Lung (tissue), 12 donors: ENCODE data around the gene ACACA. TPM values are rescaled to one million over a fixed set of nuclear protein-coding genes. Genes with fewer than 3 reads are reported as not detected.

Experiments used
- ATAC-seq: fragments of 200-7000 bp; cut with Tn5 transposase; one replicate; pipeline ENCODE4 v1.9.1; 2020; ENCODE audit warnings: moderate number of reproducible peaks; ENCODE audit not compliant: insufficient read depth, low FRiP score
- DNase-seq, 3 donors: peaks; one replicate each; pipeline ENCODE4 v3.0.0-alpha.2; 2013 to 2017
- H3K27ac ChIP-seq, 2 donors: one replicate each; pipeline ENCODE4 v1.5.1; 2013; ENCODE audit warnings: mild to moderate bottlenecking in 2 of 2, moderate library complexity in 2 of 2, control low read depth in 1 of 2, inconsistent platforms in 1 of 2, low read depth in 1 of 2, low read length in 1 of 2
- H3K27me3 ChIP-seq, 3 donors: one replicate each; pipeline ENCODE4 v1.5.1; 2013; ENCODE audit warnings: low read length in 2 of 3; ENCODE audit not compliant: control insufficient read depth in 3 of 3, insufficient read depth in 3 of 3
- H3K36me3 ChIP-seq, 4 donors: one replicate each; pipeline ENCODE4 v1.5.1; 2013; ENCODE audit warnings: low read length in 4 of 4, mild to moderate bottlenecking in 1 of 4, moderate library complexity in 1 of 4; ENCODE audit not compliant: control insufficient read depth in 4 of 4, insufficient read depth in 4 of 4
- H3K4me1 ChIP-seq, 5 donors: one replicate each; pipeline ENCODE4 v1.5.1; 2013; ENCODE audit warnings: low read length in 5 of 5, mild to moderate bottlenecking in 2 of 5, moderate library complexity in 1 of 5; ENCODE audit not compliant: control insufficient read depth in 5 of 5, insufficient read depth in 5 of 5
- H3K4me3 ChIP-seq: one replicate; pipeline ENCODE4 v1.5.1; 2013; ENCODE audit warnings: mild to moderate bottlenecking, control low read depth, moderate library complexity
- H3K9ac ChIP-seq, 2 donors: one replicate each; pipeline ENCODE4 v1.5.1; 2013; ENCODE audit warnings: low read length in 2 of 2, control low read depth in 1 of 2; ENCODE audit not compliant: insufficient read depth in 1 of 2
- H3K9me3 ChIP-seq, 4 donors: one replicate each; pipeline ENCODE4 v1.5.1; 2013; ENCODE audit warnings: low read length in 3 of 4, mild to moderate bottlenecking in 1 of 4, moderate library complexity in 1 of 4; ENCODE audit not compliant: control insufficient read depth in 4 of 4, insufficient read depth in 3 of 4
- CTCF ChIP-seq: IDR thresholded peaks from 2 replicates; pipeline ENCODE4 v1.5.1; 2012; ENCODE audit warnings: mild to moderate bottlenecking; ENCODE audit errors: control extremely low read depth, extremely low read depth
- WGBS, 2 donors: extraction: QIAGEN DNeasy Blood & Tissue Kit; methylation state at CpG; one replicate each; pipeline ENCODE4 v1.1.7; 2013; 5-methylcytosine and 5-hydroxymethylcytosine counted together
- polyA plus RNA-seq, 2 donors: library from polyadenylated mRNA; stranded (reverse); fragments of 200-250 nt; gene quantifications; one replicate each; pipeline ENCODE4 v1.2.1, GENCODE V29; 2013
- total RNA-seq, 2 donors: library from RNA; depleted of rRNA in 1 of 2; stranded (reverse); fragments of >200 nt in 1 of 2; gene quantifications; one replicate each; pipeline ENCODE4 v1.2.1, GENCODE V29; 2014 to 2021
- donor health status: control.
- donor health status: control.
- donor health status: Bipolar disorder and iron deficiency.
- donor health status: healthy.
- donor health status: DM: yes; HTN: yes; CAD: no.

Gene ACACA
- total and polyA plus RNA-seq, 4 donors: 26.0 to 111 (median 55.6) TPM

- H3K9me3 ChIP-seq: no peaks in the 10 kb centered on the region
- no peak overlapping the region for H3K9ac ChIP-seq
- ATAC-seq (no peak), DNase-seq (no peak)
- 98% methylated on average over 2 of the region's 2 CpGs for WGBS, 2 donors
- no peak for TF ChIP-seq CTCF
- H3K27ac ChIP-seq: no peak overlapping the region
- no peaks in the 10 kb centered on the region for H3K27me3 ChIP-seq
- H3K4me3 ChIP-seq: no peak overlapping the region
- peaks cover 13 to 52% (median 23%) of the 10 kb centered on the region in 4 donors for H3K36me3 ChIP-seq
- no peaks in the 10 kb centered on the region for H3K4me1 ChIP-seq
Measured at GRCh38 chr17:37246085-37246484, 160.6 kb downstream of the ACACA start.

GRCh38 chr17:37240381-37240780 is 166.3 kb downstream of the ACACA start:
- Histone ChIP-seq H3K9me3 (no peaks in the 10 kb centered on the region), H3K4me3 (no peak overlapping the region), H3K36me3 (peaks cover 8 to 29% (median 21%) of the 10 kb centered on the region in 4 donors), H3K27ac (no peak overlapping the region), H3K9ac (no peak overlapping the region), H3K4me1 (no peaks in the 10 kb centered on the region), H3K27me3 (no peaks in the 10 kb centered on the region)
- ATAC-seq (no peak), DNase-seq (no peak)
- 81 to 89% methylated on average over 5 of the region's 5 CpGs for WGBS, 2 donors
- TF ChIP-seq CTCF: no peak

GRCh38 chr17:37239690-37240334 is 166.8 kb downstream of the ACACA start:
- Histone ChIP-seq H3K4me3 (no peak overlapping the region), H3K27ac (no peak overlapping the region), H3K4me1 (no peaks in the 10 kb centered on the region), H3K27me3 (no peaks in the 10 kb centered on the region), H3K9me3 (no peaks in the 10 kb centered on the region), H3K36me3 (peaks cover 10 to 32% (median 21%) of the 10 kb centered on the region in 4 donors), H3K9ac (no peak overlapping the region)
- WGBS, 2 donors: 73 to 82% methylated on average over 3 of the region's 3 CpGs
- ATAC-seq (no peak), DNase-seq (peak in 2 of 3 donors; percentile 60 to 66)
- TF ChIP-seq CTCF: no peak

GRCh38 chr17:37234106-37234505 is 172.5 kb downstream of the ACACA start:
- DNase-seq: no peak
- Histone ChIP-seq H3K4me1 (no peaks in the 10 kb centered on the region), H3K9ac (no peak overlapping the region), H3K9me3 (no peaks in the 10 kb centered on the region), H3K27me3 (no peaks in the 10 kb centered on the region), H3K36me3 (peaks cover 11 to 26% (median 13%) of the 10 kb centered on the region in 4 donors), H3K4me3 (no peak overlapping the region), H3K27ac (no peak overlapping the region)
- no peak for ATAC-seq
- 94 to 100% methylated on average over 1 of the region's 1 CpG for WGBS, 2 donors
- TF ChIP-seq CTCF: no peak
